HG02943 (cell line): ENCODE measurements around the gene ARSG.
"Not testable (repeated sequence)": the region's sequence is repeated elsewhere in the genome, so short reads cannot be mapped to it uniquely, and the experiment has no call there.

Experiments used
- ATAC-seq: cut with Tn5 transposase; IDR thresholded peaks from one replicate; pipeline ENCODE4 v1.9.1; 2021; ENCODE audit warnings: mild to moderate bottlenecking, low read depth, moderate library complexity; ENCODE audit not compliant: unreplicated experiment

The ARSG gene

GRCh38 chr17:68359791-68360535 is 68.7 kb downstream of the ARSG start:
- ATAC-seq, result no peak

GRCh38 chr17:68365469-68365868 is 74.2 kb downstream of the ARSG start:
- ATAC-seq, result no peak

GRCh38 chr17:68368387-68368786 is 77.1 kb downstream of the ARSG start:
- ATAC-seq, result no peak

- ATAC-seq, result no peak
Measured at GRCh38 chr17:68375566-68375965, 84.3 kb downstream of the ARSG start.

- ATAC-seq, result not testable (repeated sequence)
Measured at GRCh38 chr17:68376178-68376577, 84.9 kb downstream of the ARSG start.

- ATAC-seq, result no peak
Measured at GRCh38 chr17:68377771-68378267, 86.5 kb downstream of the ARSG start.

- ATAC-seq, result no peak
Measured at GRCh38 chr17:68378268-68379176, 87.2 kb downstream of the ARSG start.

- ATAC-seq, result no peak
Measured at GRCh38 chr17:68379177-68379510, 87.8 kb downstream of the ARSG start.

- no peak for ATAC-seq
Measured at GRCh38 chr17:68379692-68380677, 88.7 kb downstream of the ARSG start.

- no peak for ATAC-seq
Measured at GRCh38 chr17:68381076-68381900, 90.0 kb downstream of the ARSG start.

- ATAC-seq, result no peak
Measured at GRCh38 chr17:68382582-68383085, 91.3 kb downstream of the ARSG start.

GRCh38 chr17:68383120-68383442 is 91.8 kb downstream of the ARSG start:
- no peak for ATAC-seq

- ATAC-seq, result no peak
Measured at GRCh38 chr17:68383443-68384321, 92.4 kb downstream of the ARSG start.

GRCh38 chr17:68384471-68384870 is 93.2 kb downstream of the ARSG start:
- no peak for ATAC-seq

- no peak for ATAC-seq
Measured at GRCh38 chr17:68384941-68385340, 93.6 kb downstream of the ARSG start.

GRCh38 chr17:68385490-68386215 is 94.4 kb downstream of the ARSG start:
- ATAC-seq, result no peak

GRCh38 chr17:68387435-68388218 is 96.3 kb downstream of the ARSG start:
- ATAC-seq, result no peak
